Renal cortex interstitium (tissue), 11 donors: ENCODE data around the gene MCC. TPM values are rescaled to one million over a fixed set of nuclear protein-coding genes. Genes with fewer than 3 reads are reported as not detected.

ENCODE experiments used
- DNase-seq, 11 donors: peaks; one replicate each; pipeline ENCODE4 v3.0.0-alpha.2; 2013; ENCODE audit warnings: low read depth in 9 of 11, low spot score in 4 of 11; ENCODE audit errors: extremely low read depth in 1 of 11
- polyA plus RNA-seq, 3 donors: library from polyadenylated mRNA; unstranded; fragments of 120-200 nt; gene quantifications; one replicate each; pipeline ENCODE4 v1.2.1, GENCODE V29; 2013; ENCODE audit not compliant: insufficient read length in 3 of 3

Gene MCC
- polyA plus RNA-seq, 3 donors, result 28.4 to 32.1 (median 29.9) TPM

- no peak for DNase-seq
Measured at GRCh38 chr5:113344973-113345940, 143.0 kb downstream of the MCC start.

GRCh38 chr5:113343343-113343742 is 144.9 kb downstream of the MCC start:
- DNase-seq, result no peak

GRCh38 chr5:113340537-113340936 is 147.7 kb downstream of the MCC start:
- no peak for DNase-seq

- no peak for DNase-seq
Measured at GRCh38 chr5:113338628-113339027, 149.6 kb downstream of the MCC start.

- DNase-seq, result no peak
Measured at GRCh38 chr5:113337515-113338415, 150.5 kb downstream of the MCC start.

GRCh38 chr5:113336975-113337374 is 151.3 kb downstream of the MCC start:
- DNase-seq, result peak in 8 of 11 donors; percentile 35 to 73 (median 55)

GRCh38 chr5:113333411-113333810 is 154.8 kb downstream of the MCC start:
- no peak for DNase-seq

GRCh38 chr5:113331209-113331551 is 157.1 kb downstream of the MCC start:
- no peak for DNase-seq

GRCh38 chr5:113330533-113331208 is 157.6 kb downstream of the MCC start:
- peak in 5 of 11 donors; percentile 18 to 47 (median 39) for DNase-seq

- no peak for DNase-seq
Measured at GRCh38 chr5:113329981-113330380, 158.3 kb downstream of the MCC start.

- DNase-seq, result no peak
Measured at GRCh38 chr5:113325054-113325453, 163.2 kb downstream of the MCC start.

GRCh38 chr5:113321276-113321675 is 167.0 kb downstream of the MCC start:
- DNase-seq, result no peak

GRCh38 chr5:113320273-113320780 is 167.9 kb downstream of the MCC start:
- DNase-seq, result no peak

GRCh38 chr5:113319256-113320053 is 168.8 kb downstream of the MCC start:
- DNase-seq, result no peak

- no peak for DNase-seq
Measured at GRCh38 chr5:113317636-113318035, 170.6 kb downstream of the MCC start.

- no peak for DNase-seq
Measured at GRCh38 chr5:113311301-113311700, 177.0 kb downstream of the MCC start.

- DNase-seq, result no peak
Measured at GRCh38 chr5:113302120-113302519, 186.1 kb downstream of the MCC start.

GRCh38 chr5:113299591-113299990 is 188.7 kb downstream of the MCC start:
- DNase-seq, result no peak
